ENCODE results near the gene C15orf62.
A peak's percentile ranks its signal among the peaks of the same experiment; 100 is the strongest.

The C15orf62 gene

DNA sequence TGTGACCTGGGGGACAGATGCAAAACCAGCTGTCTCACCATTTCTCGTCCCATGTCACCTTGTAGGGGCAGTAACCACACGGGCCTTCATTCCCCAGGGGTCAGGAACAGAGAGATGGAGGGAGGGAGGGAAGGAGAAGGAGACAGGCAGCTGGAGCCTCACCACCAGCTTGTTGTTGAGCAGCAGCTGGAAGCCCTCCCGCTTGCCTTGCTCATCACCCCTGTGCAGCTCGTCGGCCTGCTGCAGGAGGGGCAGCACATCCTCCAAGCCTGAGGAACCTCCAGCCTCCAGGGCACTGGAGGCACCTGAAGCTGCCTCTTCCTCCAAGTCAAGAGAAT is 25.0 kb upstream of the C15orf62 start:
- no peak overlapping the region for H2BK12ac ChIP-seq (ENCODE audit: low read length in 2 of 2)
- H3K4ac ChIP-seq (ENCODE audit: low read depth in 1 of 2, low read length in 2 of 2) = no peak overlapping the region
- H2AK5ac ChIP-seq (ENCODE audit: low read length, severe bottlenecking) = no peak overlapping the region
- H3K14ac ChIP-seq (ENCODE audit: low read length in 2 of 2) = no peak overlapping the region
- peak overlapping the region; percentile 1 for H4K8ac ChIP-seq (ENCODE audit: low read length)
- H3K9ac ChIP-seq (ENCODE audit: low read length) = no peak overlapping the region
- no peak overlapping the region for H3K4me2 ChIP-seq (ENCODE audit: low read length, poor library complexity, severe bottlenecking)
- no peak for DNase-seq
- H2AFZ ChIP-seq (ENCODE audit: low read depth, low read length) = no peak overlapping the region
- H3K4me3 ChIP-seq (ENCODE audit: insufficient read depth in 1 of 2, low read depth in 1 of 2, low read length in 2 of 2) = no peak overlapping the region
- no peak overlapping the region for H3K23ac ChIP-seq (ENCODE audit: low read length in 2 of 2)
- no peak overlapping the region for H4K91ac ChIP-seq (ENCODE audit: low read length)
- WGBS = 83% methylated on average over 5 of the region's 5 CpGs
- no peaks in the 10 kb centered on the region for H3K27me3 ChIP-seq (ENCODE audit: control insufficient read depth in 1 of 2, insufficient read depth in 1 of 2, low read length in 2 of 2)
- H3K18ac ChIP-seq (ENCODE audit: low read depth in 1 of 2, low read length in 2 of 2) = no peak overlapping the region
- peaks cover 47 to 59% of the 10 kb centered on the region in 2 experiments for H3K36me3 ChIP-seq (ENCODE audit: control insufficient read depth in 1 of 2, insufficient read depth in 2 of 2, low read depth in 1 of 2, low read length in 2 of 2)
- peaks cover 5% of the 10 kb centered on the region for H3K4me1 ChIP-seq (ENCODE audit: control insufficient read depth, insufficient read depth, low read depth, low read length)
- H2BK15ac ChIP-seq (ENCODE audit: low read depth, poor library complexity, severe bottlenecking) = no peak overlapping the region
- H2BK5ac ChIP-seq (ENCODE audit: low read depth, low read length, poor library complexity, severe bottlenecking) = no peak overlapping the region
- no peak overlapping the region for H2BK120ac ChIP-seq (ENCODE audit: low read depth, low read length)
- H3K79me1 ChIP-seq (replicated peaks; ENCODE audit: low read length, poor library complexity, severe bottlenecking) = peaks cover 26% of the 10 kb centered on the region
- H3K27ac ChIP-seq (ENCODE audit: low read length, poor library complexity, severe bottlenecking) = no peak overlapping the region
- no peaks in the 10 kb centered on the region for H3K9me3 ChIP-seq (ENCODE audit: control insufficient read depth, low read length)

DNA sequence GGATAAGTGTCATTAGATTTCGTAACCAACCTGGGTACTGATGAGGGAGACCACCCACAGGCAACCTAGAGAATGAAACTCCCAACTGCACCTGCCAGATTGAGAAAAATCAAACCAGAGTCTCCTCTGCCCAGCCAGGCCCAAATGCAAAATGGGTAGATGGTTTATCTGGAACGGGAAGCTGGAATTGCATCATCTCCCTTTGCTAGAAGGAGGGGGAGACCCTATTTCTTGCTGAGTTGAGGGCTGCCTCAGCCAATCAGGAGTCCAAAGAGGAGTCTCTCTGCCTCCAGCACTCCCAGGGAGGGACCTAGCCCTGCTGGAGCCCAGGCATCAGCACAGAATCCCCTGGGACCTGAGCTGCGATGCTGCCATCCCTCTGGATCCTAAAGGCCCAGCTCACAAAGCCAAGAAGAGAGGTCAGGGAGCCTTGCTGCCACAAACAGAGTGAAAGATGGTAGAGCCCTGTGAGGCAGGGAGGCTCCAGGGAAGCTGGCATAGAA is 22.8 kb upstream of the C15orf62 start:
- Histone ChIP-seq H4K91ac (ENCODE audit: low read length) (no peak overlapping the region), H2AK5ac (ENCODE audit: low read length, severe bottlenecking) (no peak overlapping the region), H2AFZ (ENCODE audit: low read depth, low read length) (no peak overlapping the region), H3K9me3 (ENCODE audit: control insufficient read depth, low read length) (no peaks in the 10 kb centered on the region), H3K79me1 (replicated peaks; ENCODE audit: low read length, poor library complexity, severe bottlenecking) (peaks cover 34% of the 10 kb centered on the region), H3K18ac (ENCODE audit: low read depth in 1 of 2, low read length in 2 of 2) (no peak overlapping the region), H2BK120ac (ENCODE audit: low read depth, low read length) (no peak overlapping the region), H2BK12ac (ENCODE audit: low read length in 2 of 2) (no peak overlapping the region), H3K4me1 (ENCODE audit: control insufficient read depth, insufficient read depth, low read depth, low read length) (peaks cover 5% of the 10 kb centered on the region), H3K23ac (ENCODE audit: low read length in 2 of 2) (no peak overlapping the region), H2BK5ac (ENCODE audit: low read depth, low read length, poor library complexity, severe bottlenecking) (no peak overlapping the region), H3K27ac (ENCODE audit: low read length, poor library complexity, severe bottlenecking) (no peak overlapping the region), H3K36me3 (ENCODE audit: control insufficient read depth in 1 of 2, insufficient read depth in 2 of 2, low read depth in 1 of 2, low read length in 2 of 2) (peaks cover 48 to 59% of the 10 kb centered on the region in 2 experiments), H3K14ac (ENCODE audit: low read length in 2 of 2) (no peak overlapping the region), H3K4ac (ENCODE audit: low read depth in 1 of 2, low read length in 2 of 2) (no peak overlapping the region), H4K8ac (ENCODE audit: low read length) (no peak overlapping the region), H3K4me2 (ENCODE audit: low read length, poor library complexity, severe bottlenecking) (no peak overlapping the region), H3K9ac (ENCODE audit: low read length) (no peak overlapping the region), H3K4me3 (ENCODE audit: insufficient read depth in 1 of 2, low read depth in 1 of 2, low read length in 2 of 2) (no peak overlapping the region), H3K27me3 (ENCODE audit: control insufficient read depth in 1 of 2, insufficient read depth in 1 of 2, low read length in 2 of 2) (no peaks in the 10 kb centered on the region), H2BK15ac (ENCODE audit: low read depth, poor library complexity, severe bottlenecking) (no peak overlapping the region)
- no peak for DNase-seq
- WGBS = 78% methylated on average over 3 of the region's 3 CpGs

DNA sequence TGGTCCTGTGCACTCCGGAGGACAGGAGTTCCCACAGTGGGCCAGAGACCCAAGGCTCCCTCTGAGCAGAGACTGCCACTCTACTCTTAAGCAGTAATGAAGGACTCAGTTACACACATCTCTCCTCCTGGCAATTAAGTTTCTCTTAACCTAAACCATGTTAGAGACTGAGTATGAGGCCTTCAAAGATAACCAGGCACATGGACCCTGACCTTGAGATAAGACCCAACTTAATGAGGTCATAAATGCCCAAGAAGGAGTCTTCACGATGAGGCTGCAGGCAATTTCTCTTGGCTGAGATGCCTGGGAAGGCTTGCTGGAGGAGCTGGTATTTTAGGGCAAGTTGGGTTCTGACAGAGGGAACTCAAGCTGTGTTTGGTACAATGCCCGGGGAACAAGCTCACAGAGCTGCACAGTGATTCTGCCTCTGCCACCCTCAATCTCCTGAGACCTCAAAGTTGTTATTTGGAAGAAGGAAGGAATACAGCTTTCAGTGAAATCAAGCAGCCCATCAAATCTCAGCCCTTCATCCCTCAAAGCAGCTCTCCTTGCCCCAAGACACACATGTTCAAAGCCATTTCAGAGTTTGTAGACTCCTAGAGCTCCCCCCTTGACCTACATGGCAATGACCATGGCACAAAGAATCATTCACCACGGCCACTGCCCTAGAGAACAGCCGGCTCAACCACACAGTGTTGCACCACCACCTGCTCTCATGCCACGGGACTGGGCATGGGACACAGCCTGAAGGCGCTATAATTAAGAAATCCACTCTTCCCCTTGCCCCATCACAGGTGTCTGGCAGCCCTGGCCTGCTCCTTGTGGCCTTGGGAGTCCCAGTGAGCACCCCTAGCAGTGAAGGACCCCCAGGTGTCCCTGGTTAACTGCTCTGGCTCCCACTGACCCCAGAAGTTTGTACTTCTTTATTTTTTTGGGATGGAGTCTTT is 21.8 kb upstream of the C15orf62 start:
- Histone ChIP-seq H3K14ac (ENCODE audit: low read length in 2 of 2) (no peak overlapping the region), H2AK5ac (ENCODE audit: low read length, severe bottlenecking) (no peak overlapping the region), H2BK120ac (ENCODE audit: low read depth, low read length) (no peak overlapping the region), H3K4me2 (ENCODE audit: low read length, poor library complexity, severe bottlenecking) (no peak overlapping the region), H3K23ac (ENCODE audit: low read length in 2 of 2) (no peak overlapping the region), H3K9ac (ENCODE audit: low read length) (no peak overlapping the region), H3K27ac (ENCODE audit: low read length, poor library complexity, severe bottlenecking) (no peak overlapping the region), H3K4ac (ENCODE audit: low read depth in 1 of 2, low read length in 2 of 2) (no peak overlapping the region), H2BK15ac (ENCODE audit: low read depth, poor library complexity, severe bottlenecking) (no peak overlapping the region), H4K8ac (ENCODE audit: low read length) (no peak overlapping the region), H4K91ac (ENCODE audit: low read length) (no peak overlapping the region), H3K4me3 (ENCODE audit: insufficient read depth in 1 of 2, low read depth in 1 of 2, low read length in 2 of 2) (no peak overlapping the region), H3K4me1 (ENCODE audit: control insufficient read depth, insufficient read depth, low read depth, low read length) (peaks cover 5% of the 10 kb centered on the region), H3K36me3 (ENCODE audit: control insufficient read depth in 1 of 2, insufficient read depth in 2 of 2, low read depth in 1 of 2, low read length in 2 of 2) (peaks cover 44 to 59% of the 10 kb centered on the region in 2 experiments), H3K27me3 (ENCODE audit: control insufficient read depth in 1 of 2, insufficient read depth in 1 of 2, low read length in 2 of 2) (no peaks in the 10 kb centered on the region), H2BK12ac (ENCODE audit: low read length in 2 of 2) (no peak overlapping the region), H2BK5ac (ENCODE audit: low read depth, low read length, poor library complexity, severe bottlenecking) (no peak overlapping the region), H3K79me1 (replicated peaks; ENCODE audit: low read length, poor library complexity, severe bottlenecking) (peaks cover 38% of the 10 kb centered on the region), H3K9me3 (ENCODE audit: control insufficient read depth, low read length) (no peaks in the 10 kb centered on the region), H3K18ac (ENCODE audit: low read depth in 1 of 2, low read length in 2 of 2) (no peak overlapping the region), H2AFZ (ENCODE audit: low read depth, low read length) (no peak overlapping the region)
- 81% methylated on average over 6 of the region's 7 CpGs for WGBS
- no peak for DNase-seq

DNA sequence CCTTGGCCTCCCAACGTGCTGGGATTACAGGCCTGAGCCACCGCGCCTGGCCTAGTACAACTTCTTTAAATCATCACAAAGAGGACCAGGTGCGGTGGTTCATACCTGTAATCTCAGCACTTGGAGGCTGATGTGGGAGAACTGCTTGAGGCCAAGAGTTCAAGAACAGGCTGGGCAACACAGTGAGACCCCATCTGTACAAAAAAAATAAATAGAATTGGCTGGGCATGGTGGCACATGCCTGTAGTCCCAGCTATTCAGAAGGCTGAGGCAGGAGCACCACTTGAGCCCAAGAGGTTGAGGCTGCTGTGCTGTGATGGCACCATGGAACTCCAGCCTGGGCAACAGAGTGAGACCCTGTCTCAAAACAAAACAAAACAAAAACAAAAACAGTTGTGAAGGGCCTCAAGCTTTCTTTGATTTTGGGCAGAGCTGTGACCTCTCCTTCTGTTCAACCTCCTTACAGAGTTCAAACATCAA is 20.6 kb upstream of the C15orf62 start:
- Histone ChIP-seq H4K8ac (ENCODE audit: low read length) (no peak overlapping the region), H2BK15ac (ENCODE audit: low read depth, poor library complexity, severe bottlenecking) (no peak overlapping the region), H3K4me2 (ENCODE audit: low read length, poor library complexity, severe bottlenecking) (no peak overlapping the region), H3K14ac (ENCODE audit: low read length in 2 of 2) (no peak overlapping the region), H3K27ac (ENCODE audit: low read length, poor library complexity, severe bottlenecking) (no peak overlapping the region), H3K18ac (ENCODE audit: low read depth in 1 of 2, low read length in 2 of 2) (no peak overlapping the region), H2AK5ac (ENCODE audit: low read length, severe bottlenecking) (no peak overlapping the region), H3K9ac (ENCODE audit: low read length) (no peak overlapping the region), H2AFZ (ENCODE audit: low read depth, low read length) (no peak overlapping the region), H3K9me3 (ENCODE audit: control insufficient read depth, low read length) (no peaks in the 10 kb centered on the region), H2BK5ac (ENCODE audit: low read depth, low read length, poor library complexity, severe bottlenecking) (no peak overlapping the region), H3K36me3 (ENCODE audit: control insufficient read depth in 1 of 2, insufficient read depth in 2 of 2, low read depth in 1 of 2, low read length in 2 of 2) (peaks cover 35 to 52% of the 10 kb centered on the region in 2 experiments), H2BK12ac (ENCODE audit: low read length in 2 of 2) (no peak overlapping the region), H3K4ac (ENCODE audit: low read depth in 1 of 2, low read length in 2 of 2) (no peak overlapping the region), H3K4me1 (ENCODE audit: control insufficient read depth, insufficient read depth, low read depth, low read length) (peaks cover 3% of the 10 kb centered on the region), H3K23ac (ENCODE audit: low read length in 2 of 2) (no peak overlapping the region), H3K27me3 (ENCODE audit: control insufficient read depth in 1 of 2, insufficient read depth in 1 of 2, low read length in 2 of 2) (no peaks in the 10 kb centered on the region), H3K4me3 (ENCODE audit: insufficient read depth in 1 of 2, low read depth in 1 of 2, low read length in 2 of 2) (no peak overlapping the region), H2BK120ac (ENCODE audit: low read depth, low read length) (no peak overlapping the region), H3K79me1 (replicated peaks; ENCODE audit: low read length, poor library complexity, severe bottlenecking) (peaks cover 36% of the 10 kb centered on the region), H4K91ac (ENCODE audit: low read length) (no peak overlapping the region)
- 96% methylated on average over 4 of the region's 4 CpGs for WGBS
- no peak for DNase-seq
